ENCODE results near the gene FCSK. TPM values are rescaled to one million over a fixed set of nuclear protein-coding genes. Genes with fewer than 3 reads are reported as not detected.

FCSK gene
- total and polyA plus RNA-seq, 2 of the 8 experiments (the other 6 are each of a cell fraction or from before 2014, with no cell fraction given) = 4.6 to 5.1 TPM

GRCh38 chr16:70508752-70509151 lies 54.4 kb downstream of the FCSK start:
- Histone ChIP-seq H2BK15ac (ENCODE audit: low read length) (no peak overlapping the region), H2BK5ac (ENCODE audit: low read depth, low read length) (no peak overlapping the region), H3K4me2 (ENCODE audit: insufficient read depth in 1 of 2, low read depth in 2 of 2, low read length in 2 of 2) (no peak overlapping the region), H3K36me3 (ENCODE audit: control insufficient read depth in 2 of 4, insufficient read depth in 4 of 4, low read length in 3 of 4) (peaks cover 10 to 46% (median 25%) of the 10 kb centered on the region in 4 experiments; a peak in 7 of 8 replicates), H3K56ac (replicated peaks; ENCODE audit: insufficient read length, low read depth, low read length) (no peak overlapping the region), H3K14ac (ENCODE audit: insufficient read length) (no peak overlapping the region), H2BK20ac (ENCODE audit: low read length) (no peak overlapping the region), H2AK5ac (ENCODE audit: low read depth, low read length) (no peak overlapping the region), H4K20me1 (replicated peaks in 1 of 2; ENCODE audit: control insufficient read depth in 1 of 2, insufficient read depth in 2 of 2, low read length in 2 of 2) (peaks cover 0 to 2% of the 10 kb centered on the region in 2 experiments), H4K5ac (ENCODE audit: insufficient read length, low read depth, low read length) (no peak overlapping the region), H3K4me1 (replicated peaks in 1 of 4; ENCODE audit: control insufficient read depth in 3 of 4, insufficient read depth in 4 of 4, low read length in 3 of 4) (no peaks in the 10 kb centered on the region), H3K23me2 (ENCODE audit: low read depth, low read length) (no peaks in the 10 kb centered on the region), H2BK12ac (ENCODE audit: low read depth, low read length) (no peak overlapping the region), H3K4me3 (ENCODE audit: extremely low read depth in 1 of 4, insufficient read depth in 2 of 4, low read depth in 3 of 4, low read length in 4 of 4) (no peak overlapping the region), H3K79me2 (ENCODE audit: control insufficient read depth in 1 of 2, insufficient read depth in 2 of 2, low read length in 2 of 2) (no peaks in the 10 kb centered on the region), H3K79me1 (ENCODE audit: low read depth, low read length) (no peaks in the 10 kb centered on the region), H3K9me3 (ENCODE audit: insufficient read depth in 2 of 2, low read depth in 1 of 2, low read length in 1 of 2) (no peaks in the 10 kb centered on the region), H3K27ac (ENCODE audit: low read depth, low read length) (no peak overlapping the region), H3K9ac (replicated peaks in 1 of 4; ENCODE audit: extremely low read depth in 1 of 4, low read depth in 3 of 4, low read length in 3 of 4) (no peak overlapping the region), H4K8ac (ENCODE audit: extremely low read depth, insufficient read depth, low read length) (no peak overlapping the region), H2BK120ac (replicated peaks; ENCODE audit: low read depth, low read length) (no peak overlapping the region), H4K91ac (replicated peaks; ENCODE audit: insufficient read length, low read length) (no peak overlapping the region), H3K4ac (replicated peaks; ENCODE audit: insufficient read length, low read depth, low read length) (no peak overlapping the region), H3K27me3 (replicated peaks in 1 of 4; ENCODE audit: control insufficient read depth in 3 of 4, extremely low read depth in 1 of 4, insufficient read depth in 3 of 4, low read length in 3 of 4) (no peaks in the 10 kb centered on the region), H2AFZ (ENCODE audit: low read length) (no peak overlapping the region), H3K18ac (ENCODE audit: extremely low read depth, low read length) (no peak overlapping the region), H3K23ac (ENCODE audit: insufficient read length) (no peak overlapping the region)
- POLR2A ChIA-PET (ENCODE audit: partially characterized antibody) = interaction anchor here (1.2 to 1.6 kb wide), 2 partner anchors 12 to 25 kb away, joined by 3 to 4 read pairs; no protein-coding TSS in a partner anchor
- DNase-seq (ENCODE audit: low read depth in 1 of 2, low spot score in 2 of 2) (no peak), FAIRE-seq (no peak)
- 88% methylated on average over 5 of the region's 5 CpGs; no CpG with 5 or more reads in 1 of the 2 experiments for WGBS, 2 experiments (ENCODE audit: extremely low coverage in 1 of 2, insufficient coverage in 1 of 2, insufficient read length in 1 of 2, insufficient replicate concordance in 2 of 2, low coverage in 1 of 2, low lambda C conversion rate in 2 of 2, missing lambda C conversion rate in 1 of 2)
- CTCF ChIA-PET (ENCODE audit: partially characterized antibody) = interaction anchor here (1.1 to 2.4 kb wide), 2 partner anchors 12 to 46 kb away, joined by 3 to 8 read pairs; no protein-coding TSS in a partner anchor
- TF ChIP-seq EP300 (IDR thresholded peaks at IDR 0.05; ENCODE audit: borderline replicate concordance in 1 of 2, low read depth in 2 of 2, low read length in 2 of 2) (no peak), CHD2 (IDR thresholded peaks at IDR 0.05; ENCODE audit: low read length) (no peak), RXRA (IDR thresholded peaks at IDR 0.05; ENCODE audit: insufficient read depth, low read depth, low read length) (no peak), ZNF274 (IDR thresholded peaks at IDR 0.05; ENCODE audit: borderline replicate concordance, extremely low read depth, low read length) (no peak), JUND (IDR thresholded peaks at IDR 0.05; ENCODE audit: low read length) (no peak), POLR2A (IDR thresholded peaks at IDR 0.05; ENCODE audit: control extremely low read depth in 1 of 2, low read depth in 2 of 2, low read length in 2 of 2) (no peak), JUN (IDR thresholded peaks at IDR 0.05; ENCODE audit: low read depth, low read length) (no peak), TBP (IDR thresholded peaks at IDR 0.05; ENCODE audit: low read depth, low read length) (no peak), ASH2L (IDR thresholded peaks at IDR 0.05; ENCODE audit: low read length) (no peak), SIX5 (IDR thresholded peaks at IDR 0.05; ENCODE audit: low read depth, low read length) (no peak), KDM5A (IDR thresholded peaks at IDR 0.05; ENCODE audit: low read length) (no peak), RAD21 (IDR thresholded peaks at IDR 0.05 in 1 of 2, conservative IDR thresholded peaks at IDR 0.05 in 1 of 2; ENCODE audit: low read depth in 2 of 2, low read length in 2 of 2) (no peak), SIRT6 (IDR thresholded peaks at IDR 0.05; ENCODE audit: low read length) (no peak), MAFK (IDR thresholded peaks at IDR 0.05; ENCODE audit: low read depth, low read length) (no peak), HDAC6 (IDR thresholded peaks at IDR 0.05; ENCODE audit: low read depth, low read length) (no peak), CHD1 (IDR thresholded peaks at IDR 0.05; ENCODE audit: low read depth, low read length) (no peak)
